ENCODE measurements around the gene PCK1. TPM values are rescaled to one million over a fixed set of nuclear protein-coding genes. Genes with fewer than 3 reads are reported as not detected.

Gene PCK1
- total RNA-seq, 4 donors from 2014 or later, result 0.56 to 3.4 (median 2.2) TPM

DNA sequence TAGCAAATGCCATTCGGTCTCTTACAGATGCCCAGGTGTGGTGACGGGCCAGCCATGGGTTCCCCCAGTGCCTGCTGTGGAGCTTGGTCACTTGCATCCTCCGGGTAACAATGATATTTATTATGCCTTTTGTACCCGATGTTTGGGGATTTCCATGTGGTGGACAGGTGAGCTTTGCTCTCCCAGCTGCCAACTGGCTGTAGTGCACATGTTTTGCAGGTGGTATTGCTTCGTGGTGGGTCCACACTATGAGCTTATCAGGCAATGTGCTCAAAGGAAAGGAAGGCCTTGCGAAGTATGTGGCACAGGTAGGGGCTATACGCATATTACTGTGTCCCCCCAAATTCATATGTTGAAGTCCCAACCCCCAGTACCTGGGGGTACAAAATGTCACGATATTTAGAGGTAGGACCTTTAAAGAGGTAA, 31.7 kb upstream of the PCK1 start:
- H3K27ac ChIP-seq, result no peak overlapping the region
- TF ChIP-seq, protein P1, sequence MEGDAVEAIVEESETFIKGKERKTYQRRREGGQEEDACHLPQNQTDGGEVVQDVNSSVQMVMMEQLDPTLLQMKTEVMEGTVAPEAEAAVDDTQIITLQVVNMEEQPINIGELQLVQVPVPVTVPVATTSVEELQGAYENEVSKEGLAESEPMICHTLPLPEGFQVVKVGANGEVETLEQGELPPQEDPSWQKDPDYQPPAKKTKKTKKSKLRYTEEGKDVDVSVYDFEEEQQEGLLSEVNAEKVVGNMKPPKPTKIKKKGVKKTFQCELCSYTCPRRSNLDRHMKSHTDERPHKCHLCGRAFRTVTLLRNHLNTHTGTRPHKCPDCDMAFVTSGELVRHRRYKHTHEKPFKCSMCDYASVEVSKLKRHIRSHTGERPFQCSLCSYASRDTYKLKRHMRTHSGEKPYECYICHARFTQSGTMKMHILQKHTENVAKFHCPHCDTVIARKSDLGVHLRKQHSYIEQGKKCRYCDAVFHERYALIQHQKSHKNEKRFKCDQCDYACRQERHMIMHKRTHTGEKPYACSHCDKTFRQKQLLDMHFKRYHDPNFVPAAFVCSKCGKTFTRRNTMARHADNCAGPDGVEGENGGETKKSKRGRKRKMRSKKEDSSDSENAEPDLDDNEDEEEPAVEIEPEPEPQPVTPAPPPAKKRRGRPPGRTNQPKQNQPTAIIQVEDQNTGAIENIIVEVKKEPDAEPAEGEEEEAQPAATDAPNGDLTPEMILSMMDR (IDR thresholded peaks at IDR 0.05), result no peak
- TF ChIP-seq POLR2A (IDR thresholded peaks at IDR 0.05), result no peak
- 91 to 96% methylated on average over 8 of the region's 8 CpGs for WGBS, 2 donors
- no peak for DNase-seq
- no peaks in the 10 kb centered on the region for H3K27me3 ChIP-seq
- no peaks in the 10 kb centered on the region for H3K4me1 ChIP-seq
- intact Hi-C loops (cut with DNase I), result no loop called here
- H3K9me3 ChIP-seq, result no peaks in the 10 kb centered on the region
- no peaks in the 10 kb centered on the region for H3K36me3 ChIP-seq
- H3K4me3 ChIP-seq (replicated peaks in 1 of 3), result no peak overlapping the region

- WGBS, 2 donors, result 86 to 94% methylated on average over 3 of the region's 3 CpGs
- H3K4me3 ChIP-seq (replicated peaks in 1 of 3), result no peak overlapping the region
- TF ChIP-seq, protein P1 (IDR thresholded peaks at IDR 0.05), result no peak
- TF ChIP-seq POLR2A (IDR thresholded peaks at IDR 0.05), result no peak
- no peaks in the 10 kb centered on the region for H3K27me3 ChIP-seq
- no peak overlapping the region for H3K27ac ChIP-seq
- intact Hi-C loops (cut with DNase I), result no loop called here
- no peaks in the 10 kb centered on the region for H3K4me1 ChIP-seq
- H3K9me3 ChIP-seq, result no peaks in the 10 kb centered on the region
- no peaks in the 10 kb centered on the region for H3K36me3 ChIP-seq
- no peak for DNase-seq
Measured at GRCh38 chr20:57529810-57530209, 31.1 kb upstream of the PCK1 start.

DNA sequence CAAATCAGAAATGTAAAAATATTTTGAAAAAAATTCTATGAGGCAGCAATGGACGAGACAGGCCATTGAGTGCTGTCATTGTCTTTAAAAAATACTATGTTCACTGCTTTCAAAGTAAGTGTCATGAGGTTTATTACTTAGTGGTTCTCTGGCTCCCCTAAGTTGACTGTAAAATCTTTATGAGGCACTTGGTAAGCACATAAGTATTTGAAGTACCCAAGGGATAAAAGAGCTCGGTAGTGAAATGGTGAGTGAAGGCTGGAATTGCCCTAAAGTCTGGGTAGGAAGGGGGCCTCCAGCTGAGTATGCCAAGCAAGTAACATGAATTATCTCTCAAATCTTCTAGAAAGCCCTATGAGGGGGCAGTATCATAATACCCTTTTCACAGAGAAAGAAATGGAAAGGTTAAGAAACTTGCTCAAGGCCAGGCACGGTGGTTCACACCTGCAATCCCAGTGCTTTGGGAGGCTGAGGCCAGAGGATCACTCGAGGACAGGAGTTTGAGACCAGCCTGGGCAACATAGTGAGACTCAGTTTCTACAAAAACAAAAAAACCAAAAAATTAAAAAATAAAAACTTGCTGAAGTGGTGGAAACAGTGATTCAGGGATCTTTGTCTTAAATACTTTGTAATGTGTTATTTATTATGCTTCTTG, 30.5 kb upstream of the PCK1 start:
- intact Hi-C loops (cut with DNase I), result no loop called here
- DNase-seq, result no peak
- H3K27me3 ChIP-seq, result no peaks in the 10 kb centered on the region
- WGBS, 2 donors, result 80% methylated on average over 4 of the region's 4 CpGs
- TF ChIP-seq, protein P1 (IDR thresholded peaks at IDR 0.05), result no peak
- no peak for TF ChIP-seq POLR2A (IDR thresholded peaks at IDR 0.05)
- H3K36me3 ChIP-seq, result no peaks in the 10 kb centered on the region
- H3K27ac ChIP-seq, result no peak overlapping the region
- H3K9me3 ChIP-seq, result no peaks in the 10 kb centered on the region
- no peaks in the 10 kb centered on the region for H3K4me1 ChIP-seq
- no peak overlapping the region for H3K4me3 ChIP-seq (replicated peaks in 1 of 3)

- Histone ChIP-seq H3K9me3 (no peaks in the 10 kb centered on the region), H3K27ac (no peak overlapping the region), H3K36me3 (no peaks in the 10 kb centered on the region), H3K27me3 (no peaks in the 10 kb centered on the region), H3K4me3 (replicated peaks in 1 of 3) (no peak overlapping the region), H3K4me1 (no peaks in the 10 kb centered on the region)
- 91 to 95% methylated on average over 2 of the region's 2 CpGs for WGBS, 2 donors
- no peak for TF ChIP-seq POLR2A (IDR thresholded peaks at IDR 0.05)
- TF ChIP-seq, protein P1 (IDR thresholded peaks at IDR 0.05), result no peak
- DNase-seq, result no peak
- intact Hi-C loops (cut with DNase I), result no loop called here
Measured at GRCh38 chr20:57532104-57532503, 28.8 kb upstream of the PCK1 start.

DNA sequence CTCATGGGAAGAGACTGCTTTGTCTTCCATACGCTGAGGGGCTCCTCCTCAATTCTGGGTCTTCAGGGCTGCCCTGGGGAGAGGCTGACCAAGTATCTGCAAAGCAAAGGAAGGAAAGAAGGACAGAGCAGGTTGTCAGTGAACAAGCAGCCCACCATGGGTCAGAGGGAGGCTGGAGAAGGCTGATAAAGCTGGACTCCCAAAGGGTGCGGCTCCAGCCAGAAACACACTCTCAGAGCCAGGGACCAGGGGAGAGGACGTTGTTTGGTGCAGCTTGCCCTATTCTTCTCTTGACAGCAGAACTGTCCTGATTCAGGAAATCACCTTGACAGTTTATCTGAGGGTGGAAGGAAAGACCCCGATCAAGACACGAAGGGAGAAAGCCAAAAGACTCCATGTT, 25.6 kb upstream of the PCK1 start:
- 79 to 81% methylated on average over 5 of the region's 5 CpGs for WGBS, 2 donors
- H3K27ac ChIP-seq, result no peak overlapping the region
- H3K9me3 ChIP-seq, result no peaks in the 10 kb centered on the region
- no peaks in the 10 kb centered on the region for H3K27me3 ChIP-seq
- no peaks in the 10 kb centered on the region for H3K36me3 ChIP-seq
- TF ChIP-seq, protein P1 (IDR thresholded peaks at IDR 0.05), result no peak
- TF ChIP-seq POLR2A (IDR thresholded peaks at IDR 0.05), result no peak
- DNase-seq, result no peak
- H3K4me1 ChIP-seq, result no peaks in the 10 kb centered on the region
- H3K4me3 ChIP-seq (replicated peaks in 1 of 3), result no peak overlapping the region
- intact Hi-C loops (cut with DNase I), result no loop called here
